Measurements from ENCODE around the gene TBL1XR1.

Gene TBL1XR1

DNA sequence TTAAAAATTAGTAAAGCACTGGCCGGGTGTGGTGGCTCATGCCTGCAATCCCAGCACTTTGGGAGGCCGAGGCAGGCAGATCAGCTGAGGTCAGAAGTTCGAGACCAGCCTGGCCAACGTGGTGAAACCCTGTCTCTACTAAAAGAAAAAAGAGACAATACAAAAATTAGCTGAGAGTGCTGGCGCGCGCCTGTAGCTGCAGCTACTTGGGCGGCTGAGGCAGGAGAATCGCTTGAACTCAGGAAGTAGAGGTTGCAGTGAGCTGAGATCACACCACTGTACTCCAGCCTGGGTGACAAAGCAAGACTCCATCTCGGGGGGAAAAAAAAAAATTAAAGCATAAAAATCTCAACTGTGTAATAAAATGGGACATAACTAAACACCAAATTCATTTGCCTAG lies 58.1 kb downstream of the TBL1XR1 start:
- peak in 1 of 2 experiments; percentile 25 for DNase-seq

DNA sequence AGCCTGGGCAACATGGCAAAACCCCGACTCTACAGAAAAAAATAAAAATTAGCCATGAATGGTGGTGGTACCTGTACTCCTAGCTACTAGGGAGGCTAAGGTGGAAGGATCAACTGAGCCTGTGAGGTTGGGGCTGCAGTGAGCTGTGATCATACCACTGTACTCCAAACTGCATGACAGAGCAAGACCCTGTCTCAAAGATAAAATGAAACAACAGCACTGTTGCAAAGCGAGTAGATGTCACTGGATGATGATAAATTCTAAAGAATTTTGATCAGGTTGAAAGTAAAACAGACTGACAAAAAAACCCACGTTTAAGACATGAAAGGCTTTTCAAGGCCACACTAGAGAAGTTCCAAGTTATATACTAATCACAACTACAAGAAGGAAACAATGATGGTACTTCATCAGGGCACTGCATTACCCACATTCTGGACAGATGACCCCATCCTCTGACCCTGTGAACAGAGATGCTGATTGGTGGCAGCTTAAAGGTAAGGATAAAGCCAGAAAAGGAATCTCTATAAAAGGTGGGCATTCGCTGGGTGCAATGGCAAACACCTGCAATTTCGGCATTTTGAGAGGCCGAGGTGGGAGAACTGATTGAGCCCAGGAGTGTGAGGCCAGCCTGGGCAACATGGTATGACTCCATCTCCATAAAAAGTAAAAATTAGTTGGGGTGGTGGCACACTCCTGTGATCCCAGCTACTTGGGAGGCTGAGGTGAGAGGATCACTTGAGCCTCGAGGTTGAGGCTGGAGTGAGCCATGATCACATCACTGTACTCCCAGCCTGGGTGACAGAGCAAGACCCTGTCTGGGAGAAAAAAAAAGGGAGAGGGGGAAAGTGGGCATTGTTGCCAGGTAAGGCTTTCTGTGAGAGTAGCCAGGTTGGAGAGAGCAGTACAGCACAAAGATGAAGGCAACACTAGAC lies 59.2 kb downstream of the TBL1XR1 start:
- no peak for DNase-seq

DNA sequence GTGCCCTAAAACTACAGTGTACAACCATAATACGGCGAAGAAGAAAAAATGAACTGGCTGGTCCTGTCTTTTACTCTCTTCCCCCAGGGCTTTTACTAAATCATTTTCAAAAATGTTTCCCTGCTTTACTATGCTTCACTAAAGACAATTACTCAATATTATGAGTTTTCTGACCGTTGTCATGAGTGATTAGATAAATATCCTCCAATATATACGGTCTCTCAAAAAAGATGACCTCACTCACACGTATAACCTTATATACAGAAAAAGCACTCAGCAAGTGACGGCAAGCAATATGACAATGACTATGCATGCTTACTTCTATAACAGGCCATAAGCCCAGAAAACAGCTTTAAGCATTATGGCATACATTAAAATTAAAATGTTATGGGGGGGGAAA lies 60.5 kb downstream of the TBL1XR1 start:
- no peak for DNase-seq

DNA sequence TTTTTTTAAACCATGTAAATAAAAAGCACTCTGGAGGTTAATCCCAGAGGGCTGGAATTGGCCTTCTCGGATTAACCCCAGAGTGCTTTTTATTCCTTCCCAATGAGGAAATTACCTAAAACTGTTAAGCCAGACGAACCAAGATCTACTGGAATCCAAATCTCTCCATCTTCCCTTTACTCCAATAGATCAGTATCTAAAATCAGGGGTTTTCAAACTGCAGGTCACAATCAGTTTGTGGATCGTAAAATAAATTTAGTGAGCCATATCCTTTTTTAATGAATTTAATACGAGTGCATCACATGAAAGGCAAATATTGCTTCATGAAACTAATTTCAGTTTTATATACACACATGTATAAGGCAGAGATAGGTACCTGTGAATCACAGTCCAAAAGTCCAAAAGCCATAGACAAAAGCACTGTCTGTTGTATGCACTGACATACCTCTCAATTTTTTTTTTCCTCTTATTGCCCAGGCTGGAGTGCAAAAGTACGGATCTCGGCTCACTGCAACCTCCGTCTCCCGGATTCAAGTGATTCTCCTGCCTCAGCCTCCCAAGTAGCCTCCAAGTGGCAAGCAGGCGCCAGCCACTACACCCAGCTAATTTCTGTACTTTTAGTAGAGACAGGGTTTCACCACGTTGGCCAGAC lies 61.3 kb downstream of the TBL1XR1 start:
- DNase-seq: no peak

DNA sequence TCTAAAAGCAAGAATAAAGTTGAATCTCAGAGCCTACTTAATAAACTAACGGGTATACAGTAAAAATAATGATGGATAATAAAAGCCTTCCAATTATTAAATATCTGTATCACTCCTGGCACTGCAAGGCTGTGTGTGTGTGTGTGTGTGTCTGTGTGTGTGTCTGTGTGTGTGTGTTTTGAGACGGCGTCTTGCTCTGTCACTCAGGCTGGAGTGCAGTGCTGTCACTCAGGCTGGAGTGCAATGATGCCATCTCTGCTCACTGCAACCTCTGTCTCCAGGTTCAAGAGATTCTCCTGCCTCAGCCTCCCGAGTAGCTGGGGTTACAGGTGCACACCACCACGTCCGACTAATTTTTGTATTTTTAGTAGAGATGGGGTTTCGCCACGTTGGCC lies 62.5 kb downstream of the TBL1XR1 start:
- DNase-seq: no peak

DNA sequence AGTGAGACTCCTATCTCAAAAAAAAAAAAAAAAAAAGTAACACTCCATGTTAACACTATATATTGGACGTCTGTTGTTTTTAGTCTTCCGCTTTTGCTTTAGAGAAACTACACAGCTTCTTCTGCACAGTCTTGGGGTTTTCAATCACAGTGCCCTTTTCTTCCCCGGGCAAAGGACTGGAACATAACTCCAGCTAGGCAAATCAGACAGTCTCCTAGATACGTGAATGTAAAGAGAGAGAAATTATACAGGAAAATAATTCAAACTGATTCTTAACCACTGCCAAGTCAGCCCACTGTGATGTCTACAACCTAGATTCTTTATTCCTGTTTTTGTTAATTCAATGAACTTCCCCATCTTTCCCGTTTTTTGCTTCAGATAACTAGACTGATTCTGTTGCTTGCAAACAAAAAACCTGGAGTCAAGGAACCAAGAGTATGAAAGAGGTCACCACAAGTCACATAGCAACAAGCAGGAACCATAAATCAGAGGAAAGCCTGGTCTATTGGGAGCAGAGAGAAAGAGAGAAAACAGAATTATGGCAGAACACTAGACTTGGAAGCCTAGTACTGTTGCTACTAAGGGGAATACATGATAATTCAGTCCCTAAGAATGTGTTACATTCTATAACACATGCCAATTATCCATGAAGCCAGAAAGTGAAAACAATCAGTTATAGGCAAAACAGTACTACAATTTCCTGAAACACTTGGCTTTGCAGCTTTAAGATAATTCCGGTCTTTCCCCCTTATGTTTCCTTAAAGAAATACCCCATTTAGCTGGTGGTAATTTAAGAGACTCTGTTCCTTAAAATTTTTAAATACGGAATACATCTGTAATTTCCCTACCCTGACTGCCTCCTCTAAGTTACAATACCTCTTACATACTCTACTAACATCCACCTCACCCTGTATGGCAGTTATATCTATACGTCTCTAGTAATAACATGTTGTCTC lies 63.1 kb downstream of the TBL1XR1 start:
- DNase-seq: no peak

DNA sequence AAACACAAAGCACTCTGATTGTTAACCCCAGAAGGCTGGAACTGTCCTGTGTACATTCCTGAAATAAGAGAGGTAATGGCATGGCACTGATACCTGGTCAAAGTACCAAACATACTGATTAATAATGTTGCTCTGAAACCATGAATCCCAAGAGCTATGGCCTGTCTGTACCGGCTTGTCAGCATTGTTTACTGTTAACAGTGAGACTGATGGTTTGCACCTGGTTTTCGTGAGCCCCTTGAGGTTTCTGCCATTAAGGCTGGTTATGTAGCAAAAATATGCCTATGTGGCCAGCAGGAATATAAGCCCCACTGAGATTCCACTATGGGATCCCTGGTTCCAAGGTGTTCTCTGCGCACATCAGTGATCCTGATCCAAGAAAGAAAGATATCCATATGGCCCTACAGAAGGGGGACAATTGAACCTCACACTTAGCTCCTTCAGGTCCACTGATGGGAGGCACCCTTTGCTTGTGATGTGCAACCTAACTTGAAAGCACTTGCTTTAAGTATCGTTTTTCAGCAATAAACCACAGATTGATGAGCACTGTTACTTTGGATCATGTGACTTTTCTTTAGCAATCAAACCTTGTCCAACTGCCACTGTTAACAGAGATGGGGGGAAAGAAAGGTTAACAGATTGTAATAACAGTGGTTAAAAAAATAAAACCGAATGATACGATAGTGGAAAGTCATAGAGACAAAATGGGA lies 65.2 kb downstream of the TBL1XR1 start:
- DNase-seq: no peak

DNA sequence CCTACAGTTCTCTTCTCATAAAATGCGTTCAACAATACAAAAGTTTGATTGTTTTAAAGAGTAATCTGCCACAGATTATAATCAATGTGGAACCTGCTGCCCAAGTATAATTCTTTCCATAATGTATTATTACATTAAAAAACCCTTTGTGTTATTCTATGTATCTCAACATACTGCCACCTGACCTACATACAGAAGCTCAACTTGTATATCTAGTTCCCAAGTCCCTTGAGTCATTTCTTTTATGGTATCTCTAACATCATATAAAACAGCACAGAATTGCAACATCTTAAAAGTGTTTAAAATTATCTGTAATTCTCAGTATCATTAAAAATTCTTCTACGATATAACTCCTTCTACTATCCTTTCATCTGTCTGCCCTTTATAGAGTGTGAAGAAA lies 70.3 kb downstream of the TBL1XR1 start:
- DNase-seq: no peak

DNA sequence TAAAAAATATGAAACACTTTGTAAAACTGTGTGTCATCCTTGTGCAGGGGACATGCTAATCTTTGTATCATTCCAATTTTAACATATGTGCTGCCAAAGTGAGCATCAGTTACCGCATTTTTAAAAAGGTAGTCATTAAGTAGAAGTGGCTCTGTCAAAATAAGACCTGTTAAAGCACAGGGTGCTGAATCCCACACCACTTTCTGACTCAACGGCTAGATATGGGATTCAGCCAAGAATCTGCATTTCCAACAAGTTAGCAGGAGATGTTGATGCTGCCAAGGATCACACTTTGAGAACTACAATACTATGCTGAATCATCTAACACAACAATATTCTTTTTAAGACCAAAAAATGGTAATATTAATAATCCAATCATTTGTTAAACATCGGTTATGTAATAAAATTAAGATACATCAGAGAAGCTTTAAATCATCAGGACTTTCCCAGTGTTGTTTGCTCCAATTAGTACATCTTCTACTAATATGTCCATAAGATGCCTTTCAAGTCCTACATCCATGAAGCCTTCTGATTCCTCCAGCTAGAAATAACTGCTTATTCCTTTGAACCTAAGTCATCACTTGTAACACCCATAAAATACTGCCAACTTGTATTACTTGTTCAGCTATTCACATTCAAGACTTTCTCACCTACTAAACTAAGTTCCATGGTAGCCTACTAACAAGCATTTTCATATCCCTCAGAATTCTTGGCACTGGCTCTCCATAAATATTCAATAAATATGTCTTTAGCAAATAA lies 71.1 kb downstream of the TBL1XR1 start:
- DNase-seq: no peak

DNA sequence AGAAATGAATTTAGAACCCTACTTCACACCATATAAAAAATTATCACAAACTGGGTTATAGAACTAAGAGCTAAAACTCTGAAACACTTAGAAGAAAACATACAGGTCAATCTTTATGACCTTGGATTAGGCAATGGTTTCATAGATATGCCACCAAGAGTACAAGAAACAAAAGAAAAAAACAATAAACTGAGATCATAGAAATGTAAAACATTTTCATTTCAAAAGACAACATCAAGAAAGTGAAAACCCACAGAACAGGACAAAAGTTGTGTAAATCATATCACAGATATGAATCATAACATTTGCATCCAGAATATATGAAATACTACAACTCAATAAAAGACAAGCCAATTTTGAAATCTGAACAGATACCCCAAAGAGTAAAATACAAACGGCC lies 72.4 kb downstream of the TBL1XR1 start:
- DNase-seq: no peak

DNA sequence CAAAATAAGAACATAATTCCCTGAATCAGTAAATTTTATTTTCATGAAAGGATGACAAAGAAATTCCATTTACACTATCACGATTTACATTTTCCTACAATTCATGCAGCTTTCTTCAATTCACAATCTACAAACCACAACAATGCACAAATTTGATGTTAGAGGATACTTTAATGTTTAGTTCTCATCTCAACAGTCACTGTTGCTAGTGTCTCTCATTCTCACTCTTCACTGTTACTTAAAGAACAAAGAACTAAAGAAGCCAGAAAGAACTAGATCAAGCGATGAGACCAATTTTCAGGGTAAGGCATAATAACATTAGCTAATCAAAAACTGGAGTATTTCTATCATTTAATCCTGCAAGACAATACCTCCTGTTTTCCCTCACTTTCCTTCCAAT lies 73.5 kb downstream of the TBL1XR1 start:
- DNase-seq: no peak

DNA sequence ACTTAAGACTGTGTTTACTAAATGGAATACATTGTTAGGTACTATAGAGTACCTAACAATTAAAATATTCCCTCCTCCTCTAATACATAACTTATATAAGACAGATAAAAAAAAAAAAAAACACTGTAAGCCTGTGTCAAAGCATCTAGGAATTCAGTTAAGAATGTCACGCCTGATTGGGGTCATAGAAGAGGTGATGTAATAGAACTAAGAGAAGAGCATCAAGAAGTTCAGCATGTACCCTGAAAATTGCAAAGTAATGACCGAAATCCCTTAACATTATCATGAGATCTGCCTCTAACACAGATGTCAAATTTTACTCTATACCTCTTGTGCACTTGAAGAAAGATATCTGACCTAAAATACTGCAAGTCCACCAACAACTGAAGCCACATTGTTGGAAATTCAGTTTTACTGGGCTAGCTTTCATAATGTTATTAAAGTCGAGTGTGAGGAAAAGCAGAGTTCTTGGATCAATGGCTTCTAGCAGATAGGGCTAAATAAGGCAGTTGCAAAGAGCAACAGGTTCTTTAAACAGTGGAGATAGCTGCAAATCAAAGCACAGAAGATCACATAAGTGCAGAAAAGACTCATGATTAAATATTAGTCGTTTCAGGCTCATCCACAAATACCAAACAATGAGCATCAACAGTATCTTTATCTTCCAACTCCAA lies 75.0 kb downstream of the TBL1XR1 start:
- no peak for DNase-seq

DNA sequence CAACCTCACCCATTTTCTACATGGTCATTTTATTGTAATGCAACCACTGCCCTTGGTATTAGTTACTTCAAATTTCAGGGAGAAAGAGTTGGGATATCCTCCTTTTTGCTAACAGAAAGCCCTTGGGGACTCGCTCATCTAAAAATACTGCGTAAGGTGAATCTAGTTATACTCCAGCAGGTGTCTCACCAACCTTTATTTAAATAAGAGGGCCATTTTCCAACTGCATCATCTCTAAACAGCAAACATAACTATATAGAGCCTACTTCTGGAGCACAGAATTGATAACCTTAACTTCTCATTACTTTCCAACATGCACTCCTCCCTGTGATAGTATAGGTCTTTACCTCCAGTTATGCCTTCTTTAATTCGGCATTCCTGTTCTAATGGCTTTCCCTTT lies 77.5 kb downstream of the TBL1XR1 start:
- DNase-seq: no peak

DNA sequence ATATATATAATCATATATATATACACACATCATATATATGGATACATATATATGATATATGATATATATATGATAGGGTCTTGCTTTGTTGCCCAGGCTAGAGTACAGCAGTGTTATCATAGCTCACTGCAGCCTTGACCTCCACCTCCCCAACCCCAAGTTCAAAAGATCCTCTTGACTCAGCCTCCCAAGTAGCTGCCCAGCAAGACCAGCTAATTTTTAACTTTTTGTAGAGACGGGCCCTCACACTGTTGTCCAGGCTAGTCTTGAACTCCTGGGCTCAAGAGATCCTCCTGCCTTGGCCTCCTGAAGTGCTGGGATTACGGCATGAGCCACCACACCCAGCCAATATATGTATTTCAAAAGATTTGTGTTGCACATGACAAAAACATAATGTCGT lies 83.0 kb downstream of the TBL1XR1 start:
- DNase-seq: no peak

DNA sequence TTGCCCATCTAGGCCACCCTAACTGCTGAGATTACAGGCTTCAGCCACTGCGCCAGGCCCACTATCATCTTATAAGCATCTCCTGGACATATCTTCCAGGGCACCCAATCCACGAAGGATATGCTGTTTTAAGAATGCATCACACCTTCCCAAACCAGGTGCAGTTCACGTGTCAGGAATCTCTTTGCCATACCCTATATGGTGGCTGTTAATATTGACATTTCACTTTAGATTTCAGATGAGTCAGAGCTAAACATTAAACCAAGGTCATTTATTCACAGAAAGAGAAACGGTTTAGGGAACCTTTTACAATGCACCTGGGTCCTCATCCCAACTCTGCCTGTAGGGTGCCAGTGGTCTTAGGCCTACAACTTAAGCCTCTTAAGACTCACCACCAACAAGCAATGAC lies 85.7 kb downstream of the TBL1XR1 start:
- DNase-seq: no peak

DNA sequence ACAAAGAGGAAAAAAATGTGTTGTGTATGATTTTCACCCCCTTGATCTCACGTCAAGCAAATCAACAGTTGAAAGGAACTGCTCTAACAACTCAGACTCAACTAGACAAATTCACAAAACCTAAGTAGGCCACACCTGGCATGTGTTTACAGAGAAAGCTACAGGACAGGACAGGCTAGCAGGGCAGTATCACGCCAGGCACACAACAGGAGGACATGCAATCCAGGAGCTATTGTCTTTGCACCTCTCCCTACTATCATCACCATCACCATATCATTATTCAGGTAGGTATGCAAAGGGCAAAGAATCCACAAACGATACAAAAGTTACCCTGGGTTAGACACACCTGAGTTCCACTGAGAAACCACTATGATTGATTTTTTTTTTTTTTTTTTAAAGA lies 86.4 kb downstream of the TBL1XR1 start:
- DNase-seq: no peak

DNA sequence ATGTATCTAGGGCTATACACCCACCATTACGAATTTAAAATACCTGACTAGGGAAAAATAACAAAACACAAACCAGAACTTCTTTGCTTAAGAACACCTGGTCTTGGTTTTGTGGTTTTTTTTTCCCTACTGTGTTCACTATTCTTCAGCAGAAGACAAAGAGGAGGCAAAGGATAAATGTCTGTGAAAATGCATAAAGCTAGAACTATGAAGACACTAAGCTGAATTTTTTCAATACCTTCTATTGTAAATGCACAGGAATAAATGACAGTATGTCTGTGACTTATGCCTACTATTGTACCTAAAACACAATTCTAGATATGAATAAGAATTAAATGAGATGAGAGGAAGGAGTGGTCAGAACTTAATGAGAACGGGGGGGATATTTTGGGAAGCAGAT lies 86.9 kb downstream of the TBL1XR1 start:
- DNase-seq: no peak

DNA sequence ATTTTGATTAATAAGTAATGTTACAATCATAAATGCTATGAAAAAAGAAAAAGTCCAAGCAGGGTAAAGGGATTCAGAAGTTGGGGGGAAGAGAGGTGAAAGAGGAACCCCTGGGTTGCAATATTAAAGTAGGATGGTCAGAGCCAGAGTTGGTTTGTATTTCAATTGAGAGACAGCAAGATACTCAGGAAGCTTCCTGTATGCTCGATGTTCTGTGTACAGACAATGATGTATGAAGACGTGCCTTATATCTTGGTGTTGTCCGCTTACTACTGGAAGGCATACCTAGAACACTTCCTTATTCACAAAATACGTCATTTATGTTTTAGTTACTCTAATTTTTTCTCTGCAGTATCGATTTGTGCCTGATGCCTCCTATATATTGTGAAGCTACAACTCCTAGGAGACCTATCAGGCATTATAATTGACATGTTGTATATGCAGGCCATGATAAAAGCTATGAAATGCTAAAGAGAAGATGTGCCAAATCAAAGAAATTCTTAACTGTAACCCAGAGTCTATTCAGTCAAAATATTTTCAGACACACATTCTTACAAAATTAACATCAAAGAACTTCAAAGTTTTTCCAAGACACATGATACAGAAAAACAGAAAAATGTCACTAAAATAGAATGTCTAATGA lies 87.5 kb downstream of the TBL1XR1 start:
- DNase-seq: no peak

DNA sequence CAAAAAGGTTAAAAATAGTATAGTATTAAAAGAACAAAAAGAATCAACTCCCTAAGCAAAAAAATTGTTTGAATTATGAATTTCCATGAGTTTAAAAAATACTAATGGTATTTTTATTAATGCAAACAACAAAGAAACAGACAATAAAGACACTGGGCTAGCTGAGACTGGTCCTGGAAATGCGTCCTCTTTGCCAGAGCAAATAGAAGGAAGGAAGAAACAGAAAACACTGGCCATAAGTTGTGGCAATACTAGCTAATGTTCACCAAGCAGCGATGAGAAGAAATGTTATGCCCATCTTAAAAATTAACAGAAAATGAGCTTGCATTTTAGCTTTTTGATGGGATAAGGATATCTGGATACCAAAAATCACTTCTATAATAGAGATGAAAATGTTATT lies 88.6 kb downstream of the TBL1XR1 start:
- no peak for DNase-seq

DNA sequence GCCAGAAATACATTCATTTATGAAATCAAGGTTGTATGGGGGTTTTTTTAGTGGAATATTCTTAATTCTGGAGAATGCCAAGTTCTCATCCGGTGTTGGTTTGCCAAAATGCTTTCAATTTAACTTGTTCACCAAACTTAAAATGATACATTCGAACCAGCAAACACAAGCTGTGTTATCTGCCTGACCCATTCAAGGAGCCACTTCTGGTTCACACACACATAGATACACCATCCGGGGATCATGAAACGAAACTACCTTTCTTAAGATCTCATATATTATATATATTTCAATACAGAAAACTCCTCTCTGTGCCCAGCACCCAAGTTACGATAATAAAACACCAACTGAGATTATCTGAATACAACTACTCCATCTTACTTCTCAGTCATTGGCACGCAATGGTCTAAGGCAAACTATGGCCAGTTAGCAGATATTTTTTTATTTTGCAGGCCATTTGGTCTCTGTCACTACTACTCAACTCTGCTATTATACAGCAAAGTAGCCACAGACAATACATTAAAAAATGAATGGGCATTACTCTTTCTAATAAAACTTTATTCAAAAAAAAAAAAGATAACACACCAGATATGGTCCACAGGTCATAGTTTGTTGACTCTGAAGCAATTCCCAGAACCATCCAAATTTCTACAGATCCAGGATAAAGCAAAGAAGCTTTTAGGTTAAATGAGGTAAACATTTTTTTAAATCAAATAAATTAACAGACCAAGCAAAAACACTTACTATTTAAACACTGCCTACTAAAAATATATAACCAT lies 89.6 kb downstream of the TBL1XR1 start:
- no peak for DNase-seq

All from stimulated activated CD4-positive, alpha-beta T cell treated with anti-CD3 and anti-CD28 coated beads, Interleukin-4, amount 100 ng/mL, for 4 hours (primary cell).